HepG2 (cell line): ENCODE measurements around the gene FAAP100. TPM values are rescaled to one million over a fixed set of nuclear protein-coding genes. Genes with fewer than 3 reads are reported as not detected.

Experiments
- ARID2 ChIP-seq: sonication (generic); formaldehyde crosslinking; IDR thresholded peaks from 2 replicates; pipeline ENCODE4 v1.8.1; 2022; ENCODE audit warnings: mild to moderate bottlenecking, missing genetic modification reagents, borderline replicate concordance
- ATF4 ChIP-seq, 2 experiments: fragments of 450-650 bp in 1 of 2; sonication (generic) in 1 of 2; formaldehyde crosslinking; IDR thresholded peaks; 2 replicates each; pipeline versions ENCODE4 v1.5.0 to v1.8.0; 2020 to 2022; ENCODE audit warnings: mild to moderate bottlenecking in 1 of 2, missing genetic modification reagents in 1 of 2
- DZIP1 ChIP-seq: sonication (generic); formaldehyde crosslinking; IDR thresholded peaks from 2 replicates; pipeline ENCODE4 v1.5.0; 2020; ENCODE audit warnings: mild to moderate bottlenecking, missing genetic modification reagents
- HOXD1 ChIP-seq: sonication (generic); formaldehyde crosslinking; IDR thresholded peaks from 2 replicates; pipeline ENCODE4 v1.5.0; 2020; ENCODE audit warnings: missing genetic modification reagents
- NFIB ChIP-seq: sonication (generic); formaldehyde crosslinking; IDR thresholded peaks from 2 replicates; pipeline ENCODE4 v1.9.0; 2021; ENCODE audit warnings: missing genetic modification reagents, mild to moderate bottlenecking, borderline replicate concordance
- SRSF1 ChIP-seq: fragments of 200-400 bp; formaldehyde crosslinking; optimal IDR thresholded peaks from 2 replicates; pipeline ENCODE3; 2017; ENCODE audit warnings: mild to moderate bottlenecking, low read depth, low read length, moderate library complexity
- ZIK1 ChIP-seq: sonication (generic); formaldehyde crosslinking; IDR thresholded peaks from 2 replicates; pipeline ENCODE4 v1.5.0; 2020; ENCODE audit warnings: mild to moderate bottlenecking, low read depth, missing genetic modification reagents, borderline replicate concordance
- ZNF30 ChIP-seq: sonication (generic); formaldehyde crosslinking; IDR thresholded peaks from 2 replicates; pipeline ENCODE4 v1.5.0; 2020; ENCODE audit warnings: mild to moderate bottlenecking, missing genetic modification reagents
- ZNF407 ChIP-seq: sonication (generic); formaldehyde crosslinking; IDR thresholded peaks from one replicate; pipeline ENCODE4 v1.5.1; 2020; ENCODE audit warnings: mild to moderate bottlenecking, missing genetic modification reagents; ENCODE audit errors: not compliant biosample characterization
- ZNF563 ChIP-seq: sonication (generic); formaldehyde crosslinking; IDR thresholded peaks from 2 replicates; pipeline ENCODE4 v1.8.0; 2022; ENCODE audit warnings: mild to moderate bottlenecking, moderate library complexity, missing genetic modification reagents
- ZNF609 ChIP-seq: sonication (generic); formaldehyde crosslinking; IDR thresholded peaks from 2 replicates; pipeline ENCODE4 v1.4.0; 2020; ENCODE audit warnings: mild to moderate bottlenecking, missing genetic modification reagents, borderline replicate concordance
- polyA plus RNA-seq, 8 experiments: library from polyadenylated mRNA; depleted of rRNA in 3 of 8; stranded (reverse) in 7 of 8; unstranded in 1 of 8; fragments of >200 nt; fragmentation: Illumina TruSeq in 4 of 8; extraction: Trizol in 4 of 8; gene quantifications; 2 replicates each; pipeline versions ENCODE4 v1.2.1 to v1.2.3, GENCODE V29; 2011 to 2016; ENCODE audit warnings: low read depth in 4 of 8, missing spikeins in 1 of 8, mixed read lengths in 1 of 8; ENCODE audit not compliant: insufficient read depth in 1 of 8
- total RNA-seq, 5 experiments: library from RNA; depleted of rRNA; stranded (reverse); fragments of >200 nt; fragmentation: Illumina TruSeq; extraction: Trizol; gene quantifications; 2 replicates each; pipeline ENCODE4 v1.2.3, GENCODE V29; 2016; ENCODE audit warnings: low read depth in 1 of 5

FAAP100 gene
- total and polyA plus RNA-seq, 2 of the 13 experiments (the other 11 are each of a cell fraction or from before 2014, with no cell fraction given): 7.6 to 20.8 TPM

- TF ChIP-seq ZNF563 (0 out of 2 replicates have a peak, but pooled peaks have one; percentile 72), DZIP1 (CRISPR knock-in tag) (no peak), SRSF1 (peak; percentile 75), ZNF30 (no peak), ARID2 (CRISPR knock-in tag) (0 out of 2 replicates have a peak, but pooled peaks have one; percentile 72), HOXD1 (CRISPR knock-in tag) (0 out of 2 replicates have a peak, but pooled peaks have one; percentile 26), ZNF609 (CRISPR knock-in tag) (no peak), ATF4 (CRISPR knock-in tag; IDR thresholded peaks at IDR 0.05) (no peak), NFIB (CRISPR knock-in tag) (no peak), ZNF407 (no peak), ZIK1 (0 out of 2 replicates have a peak, but pooled peaks have one; percentile 25)
Measured at GRCh38 chr17:81518785-81519283, 33.3 kb downstream of the FAAP100 start (continued).
